RWPE1 (cell line): ENCODE measurements around the gene CLSTN2.
A peak's percentile ranks its signal among the peaks of the same experiment; 100 is the strongest.

Experiments used
- CTCF ChIA-PET: fragments of 350-600 bp; sonication (Branson Sonifier 250); formaldehyde crosslinking; extraction: SDS; loops from one replicate; lab custom pipeline; 2021; lab: Yijun Ruan, JAX
- POLR2A ChIA-PET: fragments of 400-600 bp; formaldehyde crosslinking; extraction: SDS; loops from one replicate; lab custom pipeline; 2020; ENCODE audit warnings: antibody characterized with exemption; ENCODE audit not compliant: low non-redundant PET; lab: Yijun Ruan, JAX
- DNase-seq: peaks from one replicate; pipeline ENCODE4 v3.0.0; 2012; ENCODE audit warnings: low spot score
- H3K27ac ChIP-seq: fragments of 450-650 bp; 2 replicates; pipeline ENCODE4 v1.5.1; 2017
- CTCF ChIP-seq: fragments of 450-650 bp; conservative IDR thresholded peaks from 2 replicates; pipeline ENCODE4 v1.5.1; 2017; ENCODE audit warnings: low read depth, mild to moderate bottlenecking

Gene CLSTN2

GRCh38 chr3:140050396-140050795, 115.4 kb downstream of the CLSTN2 start:
- H3K27ac ChIP-seq: no peak overlapping the region
- no peak for DNase-seq
- ChIA-PET CTCF (interaction anchor here (1.0 kb wide), 1 partner anchor 11 kb away, joined by 3 read pairs; no protein-coding TSS in a partner anchor), POLR2A (no interaction called here)
- TF ChIP-seq CTCF: no peak

DNA sequence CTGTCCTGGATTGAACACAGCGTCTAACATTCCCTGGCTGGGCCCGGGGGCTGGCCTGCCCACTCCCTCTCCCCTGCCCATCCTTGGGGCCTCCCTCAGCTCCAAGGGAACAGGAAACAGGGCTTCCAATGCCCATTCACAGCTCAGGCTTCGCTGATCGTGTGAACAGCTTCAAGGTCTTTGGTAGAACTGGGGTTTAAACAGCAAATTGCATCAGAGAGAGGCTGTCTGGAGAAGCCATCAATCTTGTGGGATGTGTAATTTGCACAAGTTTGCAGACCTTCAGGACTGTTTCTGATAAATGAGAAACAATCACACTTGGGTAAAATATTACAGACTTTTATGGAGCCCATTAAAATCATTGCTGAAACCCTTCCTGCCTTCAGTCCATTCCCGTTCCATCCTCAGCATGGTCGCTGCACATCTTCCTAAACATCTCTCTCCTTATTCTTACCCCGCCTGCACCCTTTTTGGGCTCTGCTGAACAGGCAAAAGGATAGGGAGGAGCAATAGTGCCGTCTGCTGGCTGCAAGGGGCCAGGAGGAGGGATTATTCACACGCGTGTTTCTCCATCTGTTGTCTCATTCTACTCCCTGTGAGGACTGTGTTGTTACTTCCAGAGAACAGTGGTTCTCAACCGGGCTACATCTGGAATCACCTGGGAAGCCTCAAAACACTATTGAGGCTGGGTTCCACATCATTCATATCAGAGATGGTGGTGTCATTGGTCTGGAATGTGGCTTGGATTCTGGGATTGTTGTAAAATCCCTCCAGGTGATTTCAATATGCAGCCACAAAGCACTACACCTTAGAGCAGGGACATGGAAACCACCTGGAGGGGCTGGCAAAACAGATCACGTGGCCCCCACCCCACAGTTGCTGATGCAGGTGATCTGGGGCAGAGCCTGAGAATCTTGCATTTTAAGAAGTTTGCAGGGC, 116.3 kb downstream of the CLSTN2 start:
- no peak for TF ChIP-seq CTCF
- H3K27ac ChIP-seq: no peak overlapping the region
- CTCF ChIA-PET: interaction anchor here (0.7 to 1.0 kb wide), 2 partner anchors 10 to 37 kb away, joined by 3 read pairs; no protein-coding TSS in a partner anchor
- peak; percentile 13 for DNase-seq
- POLR2A ChIA-PET: no interaction called here

DNA sequence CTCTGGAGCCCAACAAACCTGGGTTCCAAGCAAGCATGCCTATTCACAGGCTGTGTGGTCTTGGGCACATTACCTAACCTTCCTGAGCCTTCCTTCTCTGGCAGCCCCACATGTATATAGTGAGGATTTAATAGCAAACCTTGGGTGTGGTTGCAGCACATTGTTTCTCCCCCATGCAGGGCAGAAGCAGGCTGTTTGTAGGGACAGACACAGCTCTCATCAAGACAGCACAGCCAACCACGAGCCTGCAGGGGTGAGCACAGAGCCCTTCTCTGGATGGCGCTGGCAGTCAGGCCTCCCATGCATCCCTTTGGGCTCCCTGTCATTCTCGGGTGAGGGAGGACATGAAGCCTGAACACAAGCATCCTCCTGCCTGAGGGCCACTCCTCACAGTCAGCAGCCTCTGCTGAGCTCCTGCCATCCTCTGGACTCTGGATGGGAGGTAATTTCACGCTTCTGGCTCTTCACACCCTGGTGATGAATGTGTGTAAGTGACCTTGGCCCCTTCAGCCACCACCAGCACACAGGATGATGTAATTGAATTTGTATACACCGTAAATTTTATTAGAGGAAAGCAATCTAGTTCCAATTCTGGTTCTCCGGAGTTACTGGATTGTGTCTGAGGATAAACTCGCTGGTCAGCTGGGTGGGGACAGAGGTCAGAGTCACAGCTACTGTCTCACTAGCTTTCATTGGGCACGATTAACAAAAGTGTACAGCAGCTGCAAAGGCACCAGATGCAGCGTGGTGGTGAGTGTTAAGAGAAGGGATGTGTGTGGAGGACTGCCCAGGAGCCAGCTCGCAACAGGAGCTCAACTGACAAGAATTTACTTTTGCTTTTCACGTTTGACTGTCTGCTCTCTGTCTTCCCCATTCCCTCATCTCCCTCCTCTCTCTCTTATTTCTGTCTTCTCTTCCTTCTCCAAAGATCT, 118.1 kb downstream of the CLSTN2 start:
- no peak overlapping the region for H3K27ac ChIP-seq
- ChIA-PET CTCF (no interaction called here), POLR2A (no interaction called here)
- no peak for TF ChIP-seq CTCF
- no peak for DNase-seq

GRCh38 chr3:140053794-140054193, 118.8 kb downstream of the CLSTN2 start:
- ChIA-PET CTCF (interaction anchor here (0.7 kb wide), 1 partner anchor 537 kb away, joined by 3 read pairs; no protein-coding TSS in a partner anchor), POLR2A (no interaction called here)

GRCh38 chr3:140055092-140055791, 120.3 kb downstream of the CLSTN2 start:
- ChIA-PET CTCF (no interaction called here), POLR2A (no interaction called here)
- no peak overlapping the region for H3K27ac ChIP-seq
- TF ChIP-seq CTCF: no peak
- no peak for DNase-seq

More at GRCh38 chr3:140053794-140054193, 118.8 kb downstream of the CLSTN2 start:
- H3K27ac ChIP-seq: no peak overlapping the region
- no peak for TF ChIP-seq CTCF
- no peak for DNase-seq
